Nucleus accumbens (tissue), 56 donors: ENCODE results near the gene OLFML3.

Experiments used
- DNase-seq, 56 donors: peaks; one replicate each; lab custom pipeline; 2025; lab: John Stamatoyannopoulos, UW

The OLFML3 gene, protein sequence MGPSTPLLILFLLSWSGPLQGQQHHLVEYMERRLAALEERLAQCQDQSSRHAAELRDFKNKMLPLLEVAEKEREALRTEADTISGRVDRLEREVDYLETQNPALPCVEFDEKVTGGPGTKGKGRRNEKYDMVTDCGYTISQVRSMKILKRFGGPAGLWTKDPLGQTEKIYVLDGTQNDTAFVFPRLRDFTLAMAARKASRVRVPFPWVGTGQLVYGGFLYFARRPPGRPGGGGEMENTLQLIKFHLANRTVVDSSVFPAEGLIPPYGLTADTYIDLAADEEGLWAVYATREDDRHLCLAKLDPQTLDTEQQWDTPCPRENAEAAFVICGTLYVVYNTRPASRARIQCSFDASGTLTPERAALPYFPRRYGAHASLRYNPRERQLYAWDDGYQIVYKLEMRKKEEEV

GRCh38 chr1:113978863-113979702 is at the start of gene OLFML3:
Gene OLFML3 (plus strand): TSS chr1:113979474. CDS start chr1:113979517, 43 bp downstream.
- peak in 43 of 56 donors; percentile 8 to 90 (median 53) for DNase-seq

DNA sequence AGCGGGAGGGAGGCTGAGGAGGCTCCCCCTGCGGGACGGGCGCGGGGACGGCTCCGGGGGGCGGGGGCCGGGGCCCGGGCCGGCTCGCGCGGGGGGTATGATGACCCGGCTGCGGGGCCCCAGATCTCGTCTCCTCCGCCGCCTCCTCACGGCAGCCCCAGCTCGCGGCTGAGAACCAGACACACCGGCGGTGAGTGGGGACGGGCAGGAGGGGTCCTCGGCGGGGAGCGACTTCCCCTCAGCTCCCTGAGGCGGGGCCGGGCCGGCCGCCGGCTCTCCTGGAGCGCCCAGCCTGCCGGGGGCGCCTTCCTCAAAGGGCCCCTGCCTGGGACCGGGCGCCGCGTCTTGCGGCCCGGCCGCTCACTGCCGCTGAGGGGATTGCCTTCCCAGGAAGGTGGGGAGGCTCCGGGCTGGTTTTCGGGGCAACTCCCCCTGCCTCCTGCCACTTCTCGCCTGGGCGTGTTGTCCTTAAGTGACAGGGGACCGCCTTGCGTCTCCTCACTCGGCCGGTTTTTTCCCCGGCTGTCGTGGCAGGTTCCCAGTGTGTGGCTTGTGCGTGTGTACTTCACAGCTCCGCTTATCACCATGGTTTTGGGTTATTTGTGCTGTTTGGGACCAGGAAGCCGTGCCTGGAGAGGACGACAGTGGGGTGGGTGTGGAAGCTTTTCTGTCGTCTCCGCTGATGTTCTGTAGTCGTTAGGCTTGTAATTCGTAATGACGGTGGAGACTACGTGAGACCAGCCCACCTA is 49.4 kb upstream of the OLFML3 start:
- DNase-seq: peak in 26 of 56 donors; percentile 20 to 76 (median 52)

DNA sequence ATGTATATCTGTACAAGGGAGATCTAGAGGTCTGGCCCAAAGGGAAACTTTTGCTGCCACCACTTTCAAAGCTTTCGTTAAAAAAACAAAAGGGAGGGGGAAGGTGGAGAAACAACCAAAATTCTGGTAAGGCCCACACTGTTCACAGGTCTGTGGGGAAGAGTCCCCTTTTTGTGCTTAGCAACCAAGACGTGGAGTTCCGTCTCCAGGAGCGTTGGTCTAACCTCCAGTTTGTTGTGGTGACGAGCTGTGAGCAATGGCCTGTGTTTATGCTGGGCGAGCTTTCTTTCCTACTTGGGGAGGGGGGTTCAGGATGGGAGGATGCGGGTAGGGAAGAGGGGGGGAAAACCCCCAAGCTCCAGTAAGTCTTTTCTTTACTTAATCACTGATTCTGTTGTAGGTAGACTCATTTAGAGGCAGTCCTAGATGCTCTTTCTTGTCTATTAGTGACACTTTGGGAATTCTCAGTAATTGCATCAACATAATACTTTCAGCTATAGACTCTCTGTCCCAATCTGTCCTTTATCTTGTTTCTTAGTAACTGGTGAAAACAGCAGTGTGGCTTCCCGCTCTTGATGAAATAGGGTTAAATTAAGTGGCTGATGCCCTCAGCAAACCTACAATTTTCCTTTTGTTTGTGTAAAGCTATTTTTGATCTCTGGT is 48.6 kb upstream of the OLFML3 start:
- peak in 1 of 56 donors; percentile 14 for DNase-seq

DNA sequence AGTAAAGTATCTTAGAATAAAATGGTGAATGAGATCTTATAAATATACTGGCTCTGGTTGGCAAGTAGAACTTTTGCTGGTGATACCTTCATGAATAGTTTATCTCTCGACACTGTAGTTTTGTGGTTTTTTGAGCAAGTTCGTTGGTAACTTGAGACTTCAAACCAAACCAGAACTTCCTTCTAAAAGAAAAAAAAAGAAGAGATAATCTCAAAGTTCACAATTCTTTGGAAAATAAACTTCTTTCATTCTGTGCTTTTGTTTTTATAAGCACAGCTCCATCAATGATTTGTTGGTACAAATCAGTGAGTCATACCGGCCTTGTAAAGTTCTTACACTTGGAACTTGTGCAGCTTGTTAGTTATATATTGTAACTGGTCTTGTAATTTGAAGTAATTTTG is 47.8 kb upstream of the OLFML3 start:
- DNase-seq: no peak

DNA sequence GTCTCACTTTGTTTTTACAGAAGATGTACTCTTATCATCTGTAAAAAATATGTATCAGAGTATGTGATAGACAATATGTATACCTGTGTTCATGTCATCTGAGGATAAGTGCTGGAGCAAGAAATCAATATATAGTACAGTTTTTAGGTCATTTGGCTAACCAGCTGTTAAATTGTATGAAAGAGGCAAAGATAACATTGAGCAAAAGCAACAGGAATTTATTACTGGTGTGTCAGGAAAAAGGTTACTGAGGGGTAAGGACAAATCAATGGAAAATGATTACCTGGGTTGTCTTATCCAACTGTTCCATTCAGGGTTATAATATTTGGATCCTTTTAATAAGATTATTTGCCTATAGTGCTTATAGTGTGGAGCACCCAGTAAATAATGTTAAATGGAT is 45.3 kb upstream of the OLFML3 start:
- no peak for DNase-seq

DNA sequence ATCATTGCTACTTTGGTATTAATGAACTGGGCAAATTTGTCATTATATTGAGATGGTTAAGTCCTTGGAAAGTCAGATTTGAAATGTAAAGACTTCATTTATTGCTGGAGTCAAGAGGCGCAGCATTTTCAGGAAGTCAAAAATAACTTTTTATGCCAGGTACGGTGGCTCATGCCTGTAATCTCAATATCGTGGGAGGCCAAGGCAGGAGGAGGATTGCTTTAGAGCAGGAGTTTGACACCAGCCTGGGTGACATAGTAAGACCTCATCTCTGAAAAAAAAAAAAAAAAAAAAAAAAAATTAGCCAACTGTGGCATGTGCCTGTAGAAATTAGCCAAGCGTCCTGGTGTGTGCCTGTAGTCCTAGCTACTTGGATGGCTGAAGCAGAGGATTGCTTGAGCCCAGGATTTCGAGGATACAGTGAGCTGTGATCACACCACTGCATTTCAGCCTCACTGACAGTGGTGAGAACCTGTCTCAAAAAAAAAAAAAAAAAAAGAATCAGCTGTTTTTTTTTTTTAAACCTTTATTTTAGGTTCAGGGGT is 44.7 kb upstream of the OLFML3 start:
- DNase-seq: peak in 2 of 56 donors; percentile 11 to 14

- DNase-seq: no peak
Observed at GRCh38 chr1:113935176-113935575, 44.1 kb upstream of the OLFML3 start.

DNA sequence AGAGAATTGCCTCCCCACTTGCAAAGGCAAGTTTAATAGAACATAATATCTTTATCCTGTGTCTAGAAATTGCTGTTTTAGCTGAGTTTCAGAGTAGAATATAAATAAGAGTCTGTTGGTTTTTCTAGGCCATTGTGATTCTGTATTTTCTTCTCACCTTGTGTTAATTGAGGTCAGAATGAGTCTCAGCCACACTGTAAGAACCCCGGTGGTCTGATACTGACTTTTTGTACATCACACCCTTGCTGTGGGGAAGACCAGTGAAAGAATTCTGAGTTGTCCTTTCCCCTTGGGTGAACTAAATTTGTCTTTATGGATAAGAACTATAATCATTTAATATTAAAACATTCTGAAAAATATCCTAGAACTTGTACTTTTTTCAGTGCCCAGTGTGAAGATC is 43.3 kb upstream of the OLFML3 start:
- DNase-seq: no peak

DNA sequence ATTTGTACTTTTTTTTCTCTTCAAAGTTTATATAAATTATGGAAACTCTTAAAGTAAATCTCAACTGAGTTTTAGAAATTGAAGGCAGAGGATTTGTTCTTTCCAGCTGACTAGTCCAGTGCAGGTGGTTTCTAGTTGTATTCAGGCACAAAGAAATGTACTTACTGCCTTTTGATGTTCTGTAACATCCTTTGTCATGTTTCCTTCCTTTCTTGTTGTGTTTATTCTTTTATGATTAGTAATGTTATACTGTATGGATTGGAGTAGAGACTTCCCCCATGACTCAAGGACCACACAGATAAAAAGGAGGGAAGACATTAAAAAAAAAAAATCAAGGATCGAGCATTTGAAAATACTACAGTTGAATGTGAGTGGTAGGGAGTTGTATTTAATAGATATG is 42.1 kb upstream of the OLFML3 start:
- no peak for DNase-seq

GRCh38 chr1:113938192-113938591 is 41.1 kb upstream of the OLFML3 start:
- no peak for DNase-seq

DNA sequence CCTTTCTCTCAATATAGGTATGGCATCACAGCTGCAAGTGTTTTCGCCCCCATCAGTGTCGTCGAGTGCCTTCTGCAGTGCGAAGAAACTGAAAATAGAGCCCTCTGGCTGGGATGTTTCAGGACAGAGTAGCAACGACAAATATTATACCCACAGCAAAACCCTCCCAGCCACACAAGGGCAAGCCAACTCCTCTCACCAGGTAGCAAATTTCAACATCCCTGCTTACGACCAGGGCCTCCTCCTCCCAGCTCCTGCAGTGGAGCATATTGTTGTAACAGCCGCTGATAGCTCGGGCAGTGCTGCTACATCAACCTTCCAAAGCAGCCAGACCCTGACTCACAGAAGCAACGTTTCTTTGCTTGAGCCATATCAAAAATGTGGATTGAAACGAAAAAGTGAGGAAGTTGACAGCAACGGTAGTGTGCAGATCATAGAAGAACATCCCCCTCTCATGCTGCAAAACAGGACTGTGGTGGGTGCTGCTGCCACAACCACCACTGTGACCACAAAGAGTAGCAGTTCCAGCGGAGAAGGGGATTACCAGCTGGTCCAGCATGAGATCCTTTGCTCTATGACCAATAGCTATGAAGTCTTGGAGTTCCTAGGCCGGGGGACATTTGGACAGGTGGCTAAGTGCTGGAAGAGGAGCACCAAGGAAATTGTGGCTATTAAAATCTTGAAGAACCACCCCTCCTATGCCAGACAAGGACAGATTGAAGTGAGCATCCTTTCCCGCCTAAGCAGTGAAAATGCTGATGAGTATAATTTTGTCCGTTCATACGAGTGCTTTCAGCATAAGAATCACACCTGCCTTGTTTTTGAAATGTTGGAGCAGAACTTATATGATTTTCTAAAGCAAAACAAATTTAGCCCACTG is 38.7 kb upstream of the OLFML3 start:
- DNase-seq: no peak

DNA sequence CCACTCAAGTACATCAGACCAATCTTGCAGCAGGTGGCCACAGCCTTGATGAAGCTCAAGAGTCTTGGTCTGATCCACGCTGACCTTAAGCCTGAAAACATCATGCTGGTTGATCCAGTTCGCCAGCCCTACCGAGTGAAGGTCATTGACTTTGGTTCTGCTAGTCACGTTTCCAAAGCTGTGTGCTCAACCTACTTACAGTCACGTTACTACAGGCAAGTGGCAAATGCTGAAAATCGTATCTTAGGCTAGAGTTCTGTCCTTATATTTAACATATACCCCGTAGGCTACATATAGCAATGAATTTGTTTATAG is 38.1 kb upstream of the OLFML3 start:
- DNase-seq: no peak

DNA sequence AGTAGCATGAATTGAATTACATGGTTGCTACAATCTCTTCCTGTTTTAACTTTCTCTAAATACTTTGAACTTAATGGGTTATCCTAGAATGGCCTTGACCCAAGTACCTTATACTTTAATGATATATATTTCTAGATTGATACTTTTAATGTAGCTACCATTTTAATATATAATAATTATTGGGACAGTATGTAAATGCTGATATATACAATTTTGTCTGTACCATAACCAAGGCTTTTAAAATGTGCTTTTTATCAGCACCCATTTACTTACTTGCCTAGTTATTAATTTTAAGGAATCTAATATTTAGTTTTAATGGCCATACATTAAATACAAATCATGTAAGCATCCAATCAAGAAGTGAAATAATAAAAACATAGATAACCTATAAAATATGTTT is 36.7 kb upstream of the OLFML3 start:
- DNase-seq: no peak

DNA sequence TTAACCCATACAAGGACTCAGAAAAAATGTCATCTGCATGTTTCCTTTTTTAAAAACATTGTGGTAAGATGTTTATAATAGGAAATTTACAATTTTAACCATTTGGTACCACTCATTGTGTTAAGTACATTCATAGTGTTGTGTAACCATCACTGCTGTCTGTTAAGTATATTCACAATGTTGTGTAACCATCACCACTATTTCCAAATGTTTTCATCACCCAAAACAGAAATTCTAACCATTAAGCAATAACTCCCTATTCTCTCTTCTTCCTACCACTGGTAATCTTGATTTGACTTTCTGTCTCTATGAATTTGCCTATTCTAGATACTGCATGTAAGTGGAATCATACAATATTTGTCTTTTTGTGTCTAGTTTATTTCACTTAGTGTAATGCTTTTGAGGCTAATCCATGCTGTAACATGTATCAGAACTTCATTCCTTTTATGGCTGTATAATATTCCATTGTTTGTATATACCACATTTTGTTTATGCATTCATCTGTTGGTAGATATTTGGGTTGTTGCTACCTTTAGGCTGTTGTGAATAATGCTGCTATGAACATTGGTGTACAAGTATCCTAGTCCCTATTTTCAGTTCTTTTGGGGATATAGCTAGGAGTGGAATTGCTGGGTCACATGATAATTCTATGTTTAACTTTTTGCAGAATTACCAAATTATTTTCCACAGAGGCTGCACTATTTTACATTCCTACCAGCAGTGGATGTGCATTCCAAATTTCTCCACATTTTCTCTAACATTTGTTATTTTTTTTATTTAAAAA is 36.1 kb upstream of the OLFML3 start:
- DNase-seq: no peak

DNA sequence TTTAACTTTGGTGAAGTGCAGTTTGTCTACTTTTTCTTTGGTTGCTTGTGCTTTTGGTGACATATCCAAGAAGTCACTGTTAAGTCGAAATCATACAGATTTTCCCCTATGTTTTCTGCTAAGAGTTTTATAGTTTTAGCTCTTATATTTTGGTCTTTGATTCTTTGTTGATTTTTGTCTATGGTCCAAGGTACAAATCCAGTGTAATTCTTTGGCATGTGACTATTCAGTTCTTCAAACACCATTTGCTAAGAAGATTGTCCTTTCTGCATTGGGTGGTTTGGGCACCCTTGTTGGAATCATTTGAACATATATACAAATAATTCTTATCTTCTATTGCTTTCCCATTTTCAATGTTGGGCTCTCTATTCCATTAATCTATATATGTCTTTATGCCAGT is 33.9 kb upstream of the OLFML3 start:
- DNase-seq: no peak

DNA sequence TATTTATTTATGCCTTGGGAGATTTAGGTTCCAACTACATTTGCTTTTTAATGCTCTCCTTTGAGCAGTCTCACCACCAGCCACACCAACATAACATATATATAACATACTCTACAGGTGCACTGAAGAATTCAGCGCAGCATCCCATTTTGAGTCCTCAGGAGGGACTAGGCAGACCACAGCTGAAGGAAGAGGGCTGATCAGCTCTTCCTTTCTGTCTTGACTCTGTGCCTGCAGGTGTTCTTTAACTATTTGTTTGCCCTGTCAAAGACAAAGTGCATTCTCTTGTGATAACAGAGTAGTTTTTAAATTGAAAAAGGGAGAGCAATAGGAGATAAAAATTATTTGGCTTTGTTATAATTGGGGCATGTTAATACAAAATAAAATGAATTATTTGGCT is 33.2 kb upstream of the OLFML3 start:
- no peak for DNase-seq

GRCh38 chr1:113946678-113947387 is 32.4 kb upstream of the OLFML3 start:
- no peak for DNase-seq
